GM12878 (cell line): Measurements from ENCODE around the gene LRTM2. TPM values are rescaled to one million over a fixed set of nuclear protein-coding genes. Genes with fewer than 3 reads are reported as not detected.

ENCODE experiments used
- ATF7 ChIP-seq: fragments of 450-650 bp; IDR thresholded peaks from 2 replicates; pipeline ENCODE4 v1.6.1; 2016; ENCODE audit warnings: low read depth, mild to moderate bottlenecking
- CHD1 ChIP-seq: IDR thresholded peaks from 2 replicates; pipeline ENCODE4 v1.6.1; 2012; ENCODE audit warnings: low read depth, low read length, improper control_type of control experiment
- HCFC1 ChIP-seq: fragments of 150-350 bp; IDR thresholded peaks from 2 replicates; pipeline ENCODE4 v1.6.1; 2014; ENCODE audit warnings: low read length
- IRF3 ChIP-seq: fragments of 450-650 bp; IDR thresholded peaks from 2 replicates; pipeline ENCODE4 v1.6.1; 2014; ENCODE audit warnings: mild to moderate bottlenecking
- NFYA ChIP-seq: IDR thresholded peaks from 2 replicates; pipeline ENCODE4 v1.6.1; 2011; ENCODE audit warnings: low read depth, mild to moderate bottlenecking, low read length, improper control_type of control experiment, borderline replicate concordance
- NR2C2 ChIP-seq: IDR thresholded peaks from 2 replicates; pipeline ENCODE4 v1.6.1; 2011; ENCODE audit warnings: borderline replicate concordance, low read depth; ENCODE audit not compliant: control insufficient read depth, insufficient read length
- PBX3 ChIP-seq: IDR thresholded peaks from 2 replicates; pipeline ENCODE4 v1.6.1; 2011; ENCODE audit warnings: mild to moderate bottlenecking, low read depth, low read length, moderate library complexity; ENCODE audit not compliant: insufficient replicate concordance
- RFX5 ChIP-seq: IDR thresholded peaks from 2 replicates; pipeline ENCODE4 v1.6.1; 2011; ENCODE audit warnings: low read depth, low read length, improper control_type of control experiment
- STAT3 ChIP-seq: IDR thresholded peaks from 2 replicates; pipeline ENCODE4 v1.6.1; 2011; ENCODE audit warnings: low read depth, low read length, improper control_type of control experiment
- polyA plus RNA-seq, 11 experiments: library from polyadenylated mRNA; depleted of rRNA in 4 of 11; unstranded in 6 of 11; stranded (reverse) in 5 of 11; fragments of >200 nt; fragmentation: Nextera tagmentation in 4 of 11; fragmentation: Illumina TruSeq in 1 of 11; extraction: Ambion mirVana in 4 of 11; extraction: Trizol in 1 of 11; gene quantifications; 1 replicate in 1 of 11; 2 replicates in 10 of 11; pipeline versions ENCODE4 v1.2.1 to v1.2.3, GENCODE V29; 2011 to 2016; ENCODE audit warnings: inconsistent platforms in 2 of 11, missing spikeins in 2 of 11, low read depth in 1 of 11
- total RNA-seq, 4 experiments: library from RNA; depleted of rRNA in 3 of 4; stranded (reverse); fragments of >200 nt in 3 of 4; fragmentation: Illumina TruSeq in 1 of 4; extraction: Trizol in 1 of 4; gene quantifications; 2 replicates each; pipeline versions ENCODE4 v1.2.1 to v1.2.3, GENCODE V29; 2013 to 2021
- TF ChIP-seq, protein P1 (sequence below): fragments of 150-350 bp; IDR thresholded peaks from 2 replicates; pipeline ENCODE4 v1.6.1; 2014; ENCODE audit warnings: mild to moderate bottlenecking, low read depth, low read length
- TF ChIP-seq, protein P2 (sequence below): IDR thresholded peaks from 2 replicates; pipeline ENCODE4 v1.6.1; 2012; ENCODE audit warnings: mild to moderate bottlenecking, low read depth, low read length
- TF ChIP-seq, protein P3 (sequence below): fragments of 450-650 bp; IDR thresholded peaks from 2 replicates; pipeline ENCODE4 v1.6.1; 2017; ENCODE audit warnings: mild to moderate bottlenecking, moderate library complexity
- TF ChIP-seq, protein P4 (sequence below): fragments of 450-650 bp; IDR thresholded peaks from 2 replicates; pipeline ENCODE4 v1.6.1; 2017; ENCODE audit warnings: borderline replicate concordance
- TF ChIP-seq, protein P5 (sequence below): IDR thresholded peaks from 2 replicates; pipeline ENCODE4 v1.6.1; 2012; ENCODE audit warnings: low read length, inconsistent platforms

LRTM2 gene
- total and polyA plus RNA-seq, 10 of the 15 experiments (the other 5 are each of a cell fraction or from before 2014, with no cell fraction given): 0.05 TPM; not detected in 9

DNA sequence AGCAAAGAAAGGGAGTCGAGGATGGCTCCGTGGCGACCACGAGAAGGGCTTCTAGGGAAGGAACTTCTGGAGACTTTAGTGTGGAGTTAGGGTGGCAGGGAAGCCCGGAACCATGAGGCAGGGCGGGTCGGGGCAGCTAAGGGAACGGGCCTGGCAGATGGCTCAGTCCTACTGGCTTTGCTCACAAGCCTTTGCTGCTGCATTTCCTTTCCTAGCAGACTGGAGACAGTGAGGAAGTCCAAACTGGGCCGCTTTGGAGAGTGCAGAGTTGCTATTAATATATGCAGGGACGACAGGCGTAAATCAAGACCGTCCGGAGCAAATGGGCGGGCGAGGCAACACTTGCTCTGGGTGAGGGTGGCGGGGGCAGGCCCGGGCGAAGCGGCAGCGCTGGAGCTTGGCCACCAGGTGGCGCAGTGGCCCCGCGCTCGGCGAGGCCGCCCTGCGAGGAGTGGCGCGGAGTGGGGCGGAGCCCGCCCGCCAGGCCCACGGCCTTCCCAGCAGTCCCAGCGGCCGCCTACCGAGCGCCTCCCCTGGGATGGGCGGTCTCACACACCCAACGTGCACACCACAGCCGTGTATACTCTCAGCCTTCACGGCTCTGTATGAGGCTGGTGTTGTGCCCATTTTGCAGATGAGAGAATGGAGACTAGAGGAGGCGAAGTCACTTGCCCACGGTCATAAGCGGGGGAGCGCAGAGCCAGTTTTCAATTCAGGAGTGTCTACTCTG, 24.4 kb upstream of the LRTM2 start (continued):
- TF ChIP-seq PBX3 (peak; percentile 8), NFYA (no peak), CHD1 (no peak), ATF7 (no peak), IRF3 (no peak), STAT3 (no peak), HCFC1 (peak; percentile 48; the same call in 1 of the 2 replicates), RFX5 (no peak), NR2C2 (no peak)
- TF ChIP-seq, protein P1, sequence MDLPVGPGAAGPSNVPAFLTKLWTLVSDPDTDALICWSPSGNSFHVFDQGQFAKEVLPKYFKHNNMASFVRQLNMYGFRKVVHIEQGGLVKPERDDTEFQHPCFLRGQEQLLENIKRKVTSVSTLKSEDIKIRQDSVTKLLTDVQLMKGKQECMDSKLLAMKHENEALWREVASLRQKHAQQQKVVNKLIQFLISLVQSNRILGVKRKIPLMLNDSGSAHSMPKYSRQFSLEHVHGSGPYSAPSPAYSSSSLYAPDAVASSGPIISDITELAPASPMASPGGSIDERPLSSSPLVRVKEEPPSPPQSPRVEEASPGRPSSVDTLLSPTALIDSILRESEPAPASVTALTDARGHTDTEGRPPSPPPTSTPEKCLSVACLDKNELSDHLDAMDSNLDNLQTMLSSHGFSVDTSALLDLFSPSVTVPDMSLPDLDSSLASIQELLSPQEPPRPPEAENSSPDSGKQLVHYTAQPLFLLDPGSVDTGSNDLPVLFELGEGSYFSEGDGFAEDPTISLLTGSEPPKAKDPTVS: no peak
- TF ChIP-seq, protein P2, sequence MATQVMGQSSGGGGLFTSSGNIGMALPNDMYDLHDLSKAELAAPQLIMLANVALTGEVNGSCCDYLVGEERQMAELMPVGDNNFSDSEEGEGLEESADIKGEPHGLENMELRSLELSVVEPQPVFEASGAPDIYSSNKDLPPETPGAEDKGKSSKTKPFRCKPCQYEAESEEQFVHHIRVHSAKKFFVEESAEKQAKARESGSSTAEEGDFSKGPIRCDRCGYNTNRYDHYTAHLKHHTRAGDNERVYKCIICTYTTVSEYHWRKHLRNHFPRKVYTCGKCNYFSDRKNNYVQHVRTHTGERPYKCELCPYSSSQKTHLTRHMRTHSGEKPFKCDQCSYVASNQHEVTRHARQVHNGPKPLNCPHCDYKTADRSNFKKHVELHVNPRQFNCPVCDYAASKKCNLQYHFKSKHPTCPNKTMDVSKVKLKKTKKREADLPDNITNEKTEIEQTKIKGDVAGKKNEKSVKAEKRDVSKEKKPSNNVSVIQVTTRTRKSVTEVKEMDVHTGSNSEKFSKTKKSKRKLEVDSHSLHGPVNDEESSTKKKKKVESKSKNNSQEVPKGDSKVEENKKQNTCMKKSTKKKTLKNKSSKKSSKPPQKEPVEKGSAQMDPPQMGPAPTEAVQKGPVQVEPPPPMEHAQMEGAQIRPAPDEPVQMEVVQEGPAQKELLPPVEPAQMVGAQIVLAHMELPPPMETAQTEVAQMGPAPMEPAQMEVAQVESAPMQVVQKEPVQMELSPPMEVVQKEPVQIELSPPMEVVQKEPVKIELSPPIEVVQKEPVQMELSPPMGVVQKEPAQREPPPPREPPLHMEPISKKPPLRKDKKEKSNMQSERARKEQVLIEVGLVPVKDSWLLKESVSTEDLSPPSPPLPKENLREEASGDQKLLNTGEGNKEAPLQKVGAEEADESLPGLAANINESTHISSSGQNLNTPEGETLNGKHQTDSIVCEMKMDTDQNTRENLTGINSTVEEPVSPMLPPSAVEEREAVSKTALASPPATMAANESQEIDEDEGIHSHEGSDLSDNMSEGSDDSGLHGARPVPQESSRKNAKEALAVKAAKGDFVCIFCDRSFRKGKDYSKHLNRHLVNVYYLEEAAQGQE: no peak
- TF ChIP-seq, protein P3, sequence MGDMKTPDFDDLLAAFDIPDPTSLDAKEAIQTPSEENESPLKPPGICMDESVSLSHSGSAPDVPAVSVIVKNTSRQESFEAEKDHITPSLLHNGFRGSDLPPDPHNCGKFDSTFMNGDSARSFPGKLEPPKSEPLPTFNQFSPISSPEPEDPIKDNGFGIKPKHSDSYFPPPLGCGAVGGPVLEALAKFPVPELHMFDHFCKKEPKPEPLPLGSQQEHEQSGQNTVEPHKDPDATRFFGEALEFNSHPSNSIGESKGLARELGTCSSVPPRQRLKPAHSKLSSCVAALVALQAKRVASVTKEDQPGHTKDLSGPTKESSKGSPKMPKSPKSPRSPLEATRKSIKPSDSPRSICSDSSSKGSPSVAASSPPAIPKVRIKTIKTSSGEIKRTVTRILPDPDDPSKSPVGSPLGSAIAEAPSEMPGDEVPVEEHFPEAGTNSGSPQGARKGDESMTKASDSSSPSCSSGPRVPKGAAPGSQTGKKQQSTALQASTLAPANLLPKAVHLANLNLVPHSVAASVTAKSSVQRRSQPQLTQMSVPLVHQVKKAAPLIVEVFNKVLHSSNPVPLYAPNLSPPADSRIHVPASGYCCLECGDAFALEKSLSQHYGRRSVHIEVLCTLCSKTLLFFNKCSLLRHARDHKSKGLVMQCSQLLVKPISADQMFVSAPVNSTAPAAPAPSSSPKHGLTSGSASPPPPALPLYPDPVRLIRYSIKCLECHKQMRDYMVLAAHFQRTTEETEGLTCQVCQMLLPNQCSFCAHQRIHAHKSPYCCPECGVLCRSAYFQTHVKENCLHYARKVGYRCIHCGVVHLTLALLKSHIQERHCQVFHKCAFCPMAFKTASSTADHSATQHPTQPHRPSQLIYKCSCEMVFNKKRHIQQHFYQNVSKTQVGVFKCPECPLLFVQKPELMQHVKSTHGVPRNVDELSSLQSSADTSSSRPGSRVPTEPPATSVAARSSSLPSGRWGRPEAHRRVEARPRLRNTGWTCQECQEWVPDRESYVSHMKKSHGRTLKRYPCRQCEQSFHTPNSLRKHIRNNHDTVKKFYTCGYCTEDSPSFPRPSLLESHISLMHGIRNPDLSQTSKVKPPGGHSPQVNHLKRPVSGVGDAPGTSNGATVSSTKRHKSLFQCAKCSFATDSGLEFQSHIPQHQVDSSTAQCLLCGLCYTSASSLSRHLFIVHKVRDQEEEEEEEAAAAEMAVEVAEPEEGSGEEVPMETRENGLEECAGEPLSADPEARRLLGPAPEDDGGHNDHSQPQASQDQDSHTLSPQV: peak; percentile 92
- TF ChIP-seq, protein P4, sequence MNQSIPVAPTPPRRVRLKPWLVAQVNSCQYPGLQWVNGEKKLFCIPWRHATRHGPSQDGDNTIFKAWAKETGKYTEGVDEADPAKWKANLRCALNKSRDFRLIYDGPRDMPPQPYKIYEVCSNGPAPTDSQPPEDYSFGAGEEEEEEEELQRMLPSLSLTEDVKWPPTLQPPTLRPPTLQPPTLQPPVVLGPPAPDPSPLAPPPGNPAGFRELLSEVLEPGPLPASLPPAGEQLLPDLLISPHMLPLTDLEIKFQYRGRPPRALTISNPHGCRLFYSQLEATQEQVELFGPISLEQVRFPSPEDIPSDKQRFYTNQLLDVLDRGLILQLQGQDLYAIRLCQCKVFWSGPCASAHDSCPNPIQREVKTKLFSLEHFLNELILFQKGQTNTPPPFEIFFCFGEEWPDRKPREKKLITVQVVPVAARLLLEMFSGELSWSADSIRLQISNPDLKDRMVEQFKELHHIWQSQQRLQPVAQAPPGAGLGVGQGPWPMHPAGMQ: no peak
- TF ChIP-seq, protein P5, sequence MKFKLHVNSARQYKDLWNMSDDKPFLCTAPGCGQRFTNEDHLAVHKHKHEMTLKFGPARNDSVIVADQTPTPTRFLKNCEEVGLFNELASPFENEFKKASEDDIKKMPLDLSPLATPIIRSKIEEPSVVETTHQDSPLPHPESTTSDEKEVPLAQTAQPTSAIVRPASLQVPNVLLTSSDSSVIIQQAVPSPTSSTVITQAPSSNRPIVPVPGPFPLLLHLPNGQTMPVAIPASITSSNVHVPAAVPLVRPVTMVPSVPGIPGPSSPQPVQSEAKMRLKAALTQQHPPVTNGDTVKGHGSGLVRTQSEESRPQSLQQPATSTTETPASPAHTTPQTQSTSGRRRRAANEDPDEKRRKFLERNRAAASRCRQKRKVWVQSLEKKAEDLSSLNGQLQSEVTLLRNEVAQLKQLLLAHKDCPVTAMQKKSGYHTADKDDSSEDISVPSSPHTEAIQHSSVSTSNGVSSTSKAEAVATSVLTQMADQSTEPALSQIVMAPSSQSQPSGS: no peak
